GM18873 (cell line): ENCODE results near the gene ASPSCR1.

ENCODE experiments used
- ATAC-seq: cut with Tn5 transposase; IDR thresholded peaks from one replicate; pipeline ENCODE4 v1.9.1; 2021; ENCODE audit warnings: mild to moderate bottlenecking, moderate library complexity, moderate number of reproducible peaks; ENCODE audit not compliant: unreplicated experiment, low FRiP score

The ASPSCR1 gene

DNA sequence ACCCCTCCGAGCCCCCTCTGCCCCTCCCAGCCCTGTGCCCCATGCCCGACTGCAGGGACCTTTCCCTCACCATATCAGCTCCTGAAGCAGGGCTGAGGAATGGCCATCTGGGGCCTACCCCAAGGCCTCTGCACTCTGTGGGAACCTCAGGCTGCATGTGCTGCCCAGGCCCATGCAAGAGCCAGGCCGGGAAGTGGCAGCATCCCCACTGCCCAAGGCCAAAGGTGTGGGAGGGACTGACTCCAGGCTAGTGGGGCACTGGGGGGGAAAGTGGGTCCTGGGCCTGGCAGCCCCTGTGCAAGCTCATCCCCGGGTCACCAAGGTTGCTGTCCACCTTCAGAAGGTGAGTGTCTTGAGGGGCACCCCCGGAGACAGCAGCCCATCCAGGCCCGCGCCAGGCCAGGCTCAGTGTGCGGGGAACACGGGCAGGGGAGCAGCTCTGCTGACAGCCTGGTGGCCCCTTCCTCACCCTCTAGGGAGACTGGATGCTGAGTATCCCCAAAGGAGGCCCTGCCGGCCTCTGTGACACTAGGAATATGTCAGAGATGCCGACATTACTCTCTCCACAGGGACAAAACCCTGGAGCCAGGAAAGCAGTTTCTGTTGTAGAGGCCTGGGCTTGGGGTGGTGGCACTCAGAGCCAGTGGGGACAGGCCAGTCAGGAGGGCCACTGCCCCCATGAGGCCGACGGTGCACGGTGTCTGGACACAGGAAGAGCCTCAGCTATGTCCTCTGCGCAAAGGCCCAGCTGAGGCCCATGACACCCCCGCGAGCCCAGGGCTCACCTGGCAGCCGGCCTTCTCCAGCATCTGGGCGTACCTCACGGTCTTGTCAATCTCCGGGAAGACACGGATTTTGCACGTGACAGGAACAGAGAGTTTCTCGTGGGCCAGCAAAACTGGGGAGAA lies 84.9 kb downstream of the ASPSCR1 start:
- no peak for ATAC-seq

DNA sequence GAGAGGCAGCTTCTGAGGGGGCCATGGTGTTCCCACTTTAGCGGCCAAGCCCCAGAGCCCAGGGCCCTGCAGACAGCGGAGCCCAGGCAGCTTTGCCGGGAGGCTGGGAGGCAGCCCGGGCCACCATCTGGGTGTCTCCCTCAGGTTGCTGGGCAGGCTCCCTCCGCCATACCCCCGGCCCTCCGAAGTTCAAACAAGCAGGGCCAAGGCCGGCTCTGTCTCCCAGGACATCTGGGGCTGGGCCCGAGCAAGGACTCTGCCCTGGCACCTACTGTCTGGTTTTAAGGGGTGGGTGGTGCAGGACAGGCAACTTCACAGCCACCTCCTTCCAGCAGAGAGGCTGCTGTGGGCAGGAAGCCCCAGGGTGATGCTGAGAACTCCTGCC lies 85.5 kb downstream of the ASPSCR1 start:
- no peak for ATAC-seq

DNA sequence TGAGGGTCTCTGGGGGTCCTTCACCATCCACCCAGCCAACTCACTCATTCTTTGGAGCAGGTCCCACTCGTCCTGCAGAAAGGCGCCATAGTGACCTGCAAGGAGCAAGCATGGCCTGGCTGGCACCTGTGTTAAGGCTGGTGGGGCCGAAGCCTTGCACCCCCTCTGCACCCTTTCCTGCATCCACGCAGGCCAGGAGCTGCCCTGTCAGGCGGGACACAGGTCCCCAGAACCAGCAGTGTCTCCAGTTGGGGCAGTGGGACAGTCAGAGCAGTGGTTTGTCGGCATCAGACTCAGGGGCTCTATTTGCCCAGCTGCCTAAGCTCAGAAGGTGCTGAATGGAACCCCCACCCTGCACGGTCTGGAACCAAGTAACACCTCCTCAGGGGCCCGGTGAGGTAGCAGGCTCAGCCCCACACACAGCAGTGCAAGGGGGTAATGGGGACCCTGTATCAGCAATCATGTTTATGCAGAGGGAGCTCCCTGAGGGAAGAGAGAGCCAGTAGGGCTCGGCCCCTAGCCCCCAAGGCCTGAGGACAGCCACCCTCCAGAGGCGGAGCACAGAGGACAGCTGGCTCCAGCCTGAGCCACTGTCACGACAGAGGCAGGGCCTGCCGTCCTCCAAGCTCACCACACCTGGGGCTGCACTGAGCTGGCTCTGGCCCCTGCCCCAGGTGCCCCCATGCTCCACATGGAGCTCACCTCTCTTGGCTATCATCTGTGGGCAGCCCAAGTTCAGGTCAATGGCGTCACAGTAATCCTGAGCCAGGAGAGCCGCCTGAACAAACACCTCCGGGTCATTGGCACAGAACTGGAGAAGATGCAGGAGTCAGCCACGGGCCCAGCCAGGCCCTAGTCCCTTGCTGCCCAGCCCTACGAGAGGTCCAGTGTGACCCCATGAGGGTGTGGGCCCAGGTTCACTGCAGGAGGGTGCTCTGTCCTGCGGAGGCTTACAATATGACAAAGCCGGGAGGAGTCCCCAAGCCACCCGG lies 86.3 kb downstream of the ASPSCR1 start:
- ATAC-seq: no peak

DNA sequence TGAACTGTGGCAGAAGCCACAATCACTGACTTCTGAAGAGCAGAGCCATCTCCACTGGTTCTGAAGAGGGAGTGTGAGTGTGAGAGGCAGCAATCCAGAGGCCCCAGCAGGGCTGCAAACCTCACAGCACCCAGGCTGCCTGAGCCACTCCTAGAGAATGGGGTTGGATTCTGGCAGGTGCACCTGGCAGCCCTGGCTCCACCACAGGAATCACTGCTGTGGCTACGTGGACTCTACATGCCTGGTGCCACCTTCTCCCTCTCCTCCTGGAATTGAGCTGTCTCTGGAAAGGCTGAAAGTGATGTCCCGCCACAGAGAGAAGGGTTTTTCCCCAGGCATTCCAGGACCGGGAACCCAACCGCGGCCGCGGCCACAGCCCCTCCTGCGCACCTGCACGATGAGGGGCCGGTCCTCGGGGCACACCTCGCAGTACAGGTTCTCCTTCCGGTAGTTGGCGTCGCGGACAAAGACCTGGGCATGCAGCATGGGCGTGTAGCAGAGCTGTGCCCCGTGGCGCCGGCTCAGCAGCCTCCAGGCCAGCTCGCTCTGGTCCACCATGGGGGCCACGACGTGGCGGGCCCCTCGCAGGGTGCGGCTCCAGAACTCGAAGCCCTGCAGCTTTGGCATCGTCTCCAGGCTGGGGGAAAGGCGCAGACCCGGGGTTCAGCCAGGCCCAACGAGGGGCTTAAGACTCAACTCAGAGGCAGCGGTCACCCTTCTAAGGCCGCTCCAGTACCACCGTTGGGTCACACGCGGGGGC lies 87.2 kb downstream of the ASPSCR1 start:
- no peak for ATAC-seq

DNA sequence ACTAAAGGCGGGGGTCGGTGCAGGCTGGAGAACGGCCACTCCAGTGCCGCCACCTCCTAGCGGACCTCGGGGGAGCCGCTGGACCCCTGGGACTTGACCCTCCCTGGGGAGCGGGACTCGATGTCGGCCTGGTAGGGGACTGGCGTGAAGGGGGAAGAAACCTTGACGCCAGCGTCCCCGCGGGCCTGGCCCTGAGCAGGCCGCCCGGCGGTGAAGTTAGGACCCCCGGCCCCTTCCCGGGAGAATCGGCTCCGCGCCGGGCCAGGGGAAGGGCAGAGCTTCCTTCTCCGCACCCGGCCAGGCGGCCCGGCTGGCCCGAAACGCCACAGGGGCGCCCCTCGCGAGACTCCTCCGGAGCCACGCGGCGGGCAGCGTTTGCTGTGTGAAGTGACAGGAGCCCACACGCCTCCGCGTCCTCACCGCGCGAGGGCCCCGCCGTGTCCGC lies 87.8 kb downstream of the ASPSCR1 start:
- ATAC-seq: no peak

DNA sequence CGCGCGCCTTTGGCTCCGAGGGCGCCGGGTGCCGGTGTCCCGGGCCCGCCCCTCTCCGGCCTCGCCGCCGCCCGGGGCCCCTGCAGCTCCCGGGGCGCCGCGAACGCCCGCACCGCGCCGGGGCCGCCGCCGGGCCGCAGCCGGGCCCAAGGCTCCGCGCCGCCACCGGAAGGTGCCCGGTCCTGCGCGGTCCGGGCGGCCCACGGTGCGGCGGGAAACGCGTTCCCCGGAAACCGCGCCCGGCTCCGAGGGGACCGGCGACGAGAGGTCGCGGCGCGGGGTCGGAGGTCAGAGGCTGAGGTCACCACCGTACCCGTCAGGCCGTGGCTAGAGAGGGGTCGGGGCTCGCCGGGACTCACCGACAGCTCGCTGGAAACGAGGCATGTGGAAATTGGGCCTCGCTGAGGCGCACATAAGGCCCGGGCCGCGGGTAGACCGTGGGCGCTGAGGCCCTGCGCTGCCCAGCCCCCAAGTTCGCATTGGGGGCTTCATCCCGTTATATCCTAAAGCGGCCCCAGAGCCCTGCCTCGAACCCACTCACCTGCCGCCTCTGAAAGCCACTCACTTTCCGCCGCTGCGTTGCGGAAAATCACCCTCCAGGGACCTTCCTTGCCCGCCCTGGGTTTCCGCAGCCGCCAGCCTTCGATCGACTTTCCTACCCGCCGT lies 88.3 kb downstream of the ASPSCR1 start, which contains the start of gene DUS1L:
Gene DUS1L, minus strand, starts transcription at position 167 of the 666 bp plus-strand sequence. CDS start 745 bp downstream, outside the sequence.
- ATAC-seq: no peak
